Smooth muscle cell (in vitro differentiated cells): ENCODE measurements around the gene MMS19. TPM values are rescaled to one million over a fixed set of nuclear protein-coding genes. Genes with fewer than 3 reads are reported as not detected.

Experiments
- DNase-seq: peaks from one replicate; lab custom pipeline; 2025; ENCODE audit not compliant: unreplicated experiment; lab: John Stamatoyannopoulos, UW
- H2AFZ ChIP-seq: fragments of 200-600 bp; sonication (generic); 2 replicates; pipeline ENCODE4 v1.6.0; 2016; ENCODE audit warnings: antibody characterized with exemption, low read depth, mild to moderate bottlenecking
- H3F3A ChIP-seq: fragments of 200-600 bp; sonication (generic); 2 replicates; pipeline ENCODE4 v1.6.0; 2017; ENCODE audit warnings: antibody characterized with exemption, low read depth
- H3K27ac ChIP-seq: fragments of 200-600 bp; sonication (generic); 2 replicates; pipeline ENCODE4 v1.5.1; 2016; ENCODE audit warnings: low read depth, mild to moderate bottlenecking
- H3K27me3 ChIP-seq: fragments of 200-600 bp; sonication (generic); 2 replicates; pipeline ENCODE4 v1.6.1; 2016; ENCODE audit warnings: low read depth, mild to moderate bottlenecking
- H3K36me3 ChIP-seq: fragments of 200-600 bp; sonication (generic); 2 replicates; pipeline ENCODE4 v1.5.1; 2016; ENCODE audit warnings: low read depth
- H3K4me1 ChIP-seq: fragments of 200-600 bp; sonication (generic); 2 replicates; pipeline ENCODE4 v1.5.1; 2016; ENCODE audit warnings: low read depth
- H3K4me2 ChIP-seq: fragments of 200-600 bp; sonication (generic); 2 replicates; pipeline ENCODE4 v1.6.0; 2016; ENCODE audit warnings: mild to moderate bottlenecking
- H3K4me3 ChIP-seq: fragments of 200-600 bp; sonication (generic); 2 replicates; pipeline ENCODE4 v1.5.1; 2016; ENCODE audit warnings: mild to moderate bottlenecking
- H3K79me2 ChIP-seq: fragments of 200-600 bp; sonication (generic); 2 replicates; pipeline ENCODE4 v1.6.0; 2016; ENCODE audit warnings: low read depth, mild to moderate bottlenecking
- H3K9ac ChIP-seq: fragments of 200-600 bp; sonication (generic); 2 replicates; pipeline ENCODE4 v1.6.0; 2016; ENCODE audit warnings: low read depth
- H3K9me3 ChIP-seq: fragments of 200-600 bp; sonication (generic); replicated peaks from 2 replicates; pipeline ENCODE4 v1.5.1; 2016; ENCODE audit warnings: low read depth
- H4K20me1 ChIP-seq: fragments of 200-600 bp; sonication (generic); 2 replicates; pipeline ENCODE4 v1.6.0; 2016; ENCODE audit warnings: low read depth
- WGBS: methylation state at CpG from one replicate; pipeline ENCODE4 v1.1.7; 2016; ENCODE audit warnings: low lambda C conversion rate; 5-methylcytosine and 5-hydroxymethylcytosine counted together
- polyA plus RNA-seq: library from polyadenylated mRNA; unstranded; fragments of >200 nt; fragmentation: Nextera tagmentation; extraction: Ambion mirVana; gene quantifications from 2 replicates; pipeline ENCODE4 v1.2.1, GENCODE V29; 2016
- total RNA-seq: library from RNA; depleted of rRNA; stranded (reverse); fragments of >200 nt; gene quantifications from 2 replicates; pipeline ENCODE4 v1.2.3, GENCODE V29; 2014
- TF ChIP-seq, protein P1 (sequence below): fragments of 200-600 bp; sonication (generic); IDR thresholded peaks from 2 replicates; pipeline ENCODE4 v1.5.1; 2017; ENCODE audit warnings: borderline replicate concordance, mild to moderate bottlenecking, antibody characterized with exemption; ENCODE audit not compliant: insufficient read depth, poor library complexity, severe bottlenecking

The MMS19 gene
- total and polyA plus RNA-seq, 2 experiments from 2014 or later, result 76.8 to 97.9 TPM

DNA sequence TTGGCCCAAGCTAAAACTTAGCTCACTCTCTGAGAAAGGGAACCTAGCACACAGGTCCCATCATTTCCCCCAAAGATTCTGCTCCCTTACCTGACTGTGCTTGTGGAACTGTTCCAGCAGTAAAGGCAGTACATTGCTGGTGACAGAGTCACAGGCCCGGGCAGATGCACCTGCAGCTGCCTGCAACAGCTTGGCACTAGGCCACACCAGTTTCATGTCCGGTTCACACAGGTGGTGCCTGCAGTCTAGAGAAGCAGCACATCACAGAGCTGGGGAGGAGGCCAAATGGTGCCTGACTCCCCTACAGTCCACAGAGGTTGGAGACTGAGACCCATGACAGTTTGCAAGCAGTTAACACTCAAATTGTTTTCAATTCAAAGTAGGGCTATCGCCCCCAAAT, 30.1 kb downstream of the MMS19 start:
- Histone ChIP-seq H3K4me3 (no peak overlapping the region), H3K27ac (peak overlapping the region; percentile 58), H3K79me2 (no peaks in the 10 kb centered on the region), H3K36me3 (peaks cover 11% of the 10 kb centered on the region), H3F3A (peaks cover 18% of the 10 kb centered on the region), H3K9ac (no peak overlapping the region), H3K4me1 (no peaks in the 10 kb centered on the region), H3K9me3 (no peaks in the 10 kb centered on the region), H3K4me2 (no peak overlapping the region), H2AFZ (no peak overlapping the region), H4K20me1 (no peaks in the 10 kb centered on the region), H3K27me3 (no peaks in the 10 kb centered on the region)
- TF ChIP-seq, protein P1, sequence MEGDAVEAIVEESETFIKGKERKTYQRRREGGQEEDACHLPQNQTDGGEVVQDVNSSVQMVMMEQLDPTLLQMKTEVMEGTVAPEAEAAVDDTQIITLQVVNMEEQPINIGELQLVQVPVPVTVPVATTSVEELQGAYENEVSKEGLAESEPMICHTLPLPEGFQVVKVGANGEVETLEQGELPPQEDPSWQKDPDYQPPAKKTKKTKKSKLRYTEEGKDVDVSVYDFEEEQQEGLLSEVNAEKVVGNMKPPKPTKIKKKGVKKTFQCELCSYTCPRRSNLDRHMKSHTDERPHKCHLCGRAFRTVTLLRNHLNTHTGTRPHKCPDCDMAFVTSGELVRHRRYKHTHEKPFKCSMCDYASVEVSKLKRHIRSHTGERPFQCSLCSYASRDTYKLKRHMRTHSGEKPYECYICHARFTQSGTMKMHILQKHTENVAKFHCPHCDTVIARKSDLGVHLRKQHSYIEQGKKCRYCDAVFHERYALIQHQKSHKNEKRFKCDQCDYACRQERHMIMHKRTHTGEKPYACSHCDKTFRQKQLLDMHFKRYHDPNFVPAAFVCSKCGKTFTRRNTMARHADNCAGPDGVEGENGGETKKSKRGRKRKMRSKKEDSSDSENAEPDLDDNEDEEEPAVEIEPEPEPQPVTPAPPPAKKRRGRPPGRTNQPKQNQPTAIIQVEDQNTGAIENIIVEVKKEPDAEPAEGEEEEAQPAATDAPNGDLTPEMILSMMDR, result no peak
- 99% methylated on average over 3 of the region's 3 CpGs for WGBS
- no peak for DNase-seq

DNA sequence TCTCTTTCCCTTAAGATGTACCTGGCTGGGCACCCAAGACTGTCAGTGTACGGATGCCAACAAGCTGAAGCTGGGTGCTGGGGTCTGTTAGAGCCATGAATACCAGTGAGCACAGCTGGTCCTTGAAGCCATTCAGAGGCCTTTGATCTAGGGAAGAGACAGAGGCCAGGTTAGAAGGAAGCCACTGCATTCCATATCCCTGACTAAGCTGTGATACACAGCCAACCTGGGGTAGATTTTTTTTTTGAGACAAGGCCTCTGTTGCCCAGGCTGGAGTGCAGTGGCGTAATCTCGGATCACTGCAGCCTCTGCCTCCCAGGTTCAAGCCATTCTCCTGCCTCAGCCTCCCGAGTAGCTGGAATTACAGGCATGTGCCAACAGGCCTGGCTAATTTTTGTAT, 31.5 kb downstream of the MMS19 start:
- H4K20me1 ChIP-seq, result no peaks in the 10 kb centered on the region
- no peaks in the 10 kb centered on the region for H3K4me1 ChIP-seq
- H3K4me3 ChIP-seq, result no peak overlapping the region
- DNase-seq, result no peak
- no peaks in the 10 kb centered on the region for H3K9me3 ChIP-seq
- no peak overlapping the region for H2AFZ ChIP-seq
- H3K9ac ChIP-seq, result no peak overlapping the region
- H3K27ac ChIP-seq, result peak overlapping the region; percentile 58
- WGBS, result 79% methylated on average over 4 of the region's 4 CpGs
- no peaks in the 10 kb centered on the region for H3K27me3 ChIP-seq
- no peak overlapping the region for H3K4me2 ChIP-seq
- TF ChIP-seq, protein P1, result no peak
- peaks cover 14% of the 10 kb centered on the region for H3K36me3 ChIP-seq
- no peaks in the 10 kb centered on the region for H3K79me2 ChIP-seq
- H3F3A ChIP-seq, result peaks cover 18% of the 10 kb centered on the region

DNA sequence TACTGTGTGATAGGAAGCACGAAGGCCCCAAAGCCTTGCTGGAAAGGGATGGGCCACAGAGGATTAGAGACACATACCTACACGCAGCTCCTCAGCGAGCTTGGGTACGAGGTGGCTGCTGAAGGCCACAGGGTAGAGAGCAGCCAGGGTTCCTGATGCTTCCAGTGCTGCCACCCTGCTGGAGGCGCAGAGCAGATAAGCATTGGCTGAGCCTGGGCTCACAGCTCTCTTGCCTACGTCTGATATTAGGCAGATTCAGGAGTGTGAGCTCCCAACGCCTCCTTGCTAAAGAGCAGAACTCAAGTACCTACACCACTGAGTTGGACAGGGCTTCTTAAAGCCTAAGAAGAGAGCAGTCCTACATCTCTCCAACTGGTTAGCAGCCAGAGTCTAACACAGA, 32.2 kb downstream of the MMS19 start:
- H3K4me2 ChIP-seq, result no peak overlapping the region
- H3K4me1 ChIP-seq, result no peaks in the 10 kb centered on the region
- H3K4me3 ChIP-seq, result no peak overlapping the region
- no peaks in the 10 kb centered on the region for H3K9me3 ChIP-seq
- H3K36me3 ChIP-seq, result peaks cover 20% of the 10 kb centered on the region
- H4K20me1 ChIP-seq, result no peaks in the 10 kb centered on the region
- H3F3A ChIP-seq, result peaks cover 18% of the 10 kb centered on the region
- no peak for DNase-seq
- TF ChIP-seq, protein P1, result no peak
- 93% methylated on average over 7 of the region's 7 CpGs for WGBS
- peak overlapping the region; percentile 58 for H3K27ac ChIP-seq
- H3K9ac ChIP-seq, result no peak overlapping the region
- no peaks in the 10 kb centered on the region for H3K27me3 ChIP-seq
- H3K79me2 ChIP-seq, result no peaks in the 10 kb centered on the region
- H2AFZ ChIP-seq, result no peak overlapping the region

DNA sequence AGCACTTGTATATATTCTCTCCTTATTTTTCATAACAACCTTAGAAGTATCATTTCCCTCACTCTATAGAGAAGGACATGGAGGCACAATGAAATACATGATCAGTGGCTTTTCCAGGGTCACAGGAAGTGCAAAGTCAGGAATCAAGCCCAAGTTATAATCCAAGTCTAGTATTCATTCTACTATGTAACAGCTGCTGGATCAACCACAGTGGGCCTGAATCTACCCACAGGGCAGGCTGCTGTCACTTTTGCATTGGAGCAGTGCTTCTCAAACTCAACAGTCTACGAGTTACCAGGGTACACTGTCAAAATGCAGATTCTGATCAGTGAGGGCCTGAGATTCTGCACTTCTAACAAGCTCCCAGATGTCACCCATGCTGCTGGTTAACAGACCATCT, 34.0 kb downstream of the MMS19 start:
- Histone ChIP-seq H3K27me3 (no peaks in the 10 kb centered on the region), H3F3A (peaks cover 22% of the 10 kb centered on the region), H3K36me3 (peaks cover 15% of the 10 kb centered on the region), H3K79me2 (no peaks in the 10 kb centered on the region), H4K20me1 (no peaks in the 10 kb centered on the region), H3K27ac (peak overlapping the region; percentile 17), H3K9ac (no peak overlapping the region), H3K4me2 (no peak overlapping the region), H3K4me1 (no peaks in the 10 kb centered on the region), H3K4me3 (no peak overlapping the region), H3K9me3 (no peaks in the 10 kb centered on the region), H2AFZ (no peak overlapping the region)
- TF ChIP-seq, protein P1, result no peak
- 78% methylated on average over 1 of the region's 1 CpG for WGBS
- DNase-seq, result no peak
